ENCODE data around the gene PIN1.

- no peak for TF ChIP-seq POLR2A (IDR thresholded peaks at IDR 0.05; ENCODE audit: low read length)
- no peak for TF ChIP-seq GATA1 (IDR thresholded peaks at IDR 0.05; ENCODE audit: low read depth, low read length)
Measured at GRCh38 chr19:9797871-9798270, 37.2 kb upstream of the PIN1 start.
